GM21423 (cell line): ENCODE data around the gene PLIN3.
"Not testable (repeated sequence)": the region's sequence is repeated elsewhere in the genome, so short reads cannot be mapped to it uniquely, and the experiment has no call there.

Experiments
- ATAC-seq: cut with Tn5 transposase; IDR thresholded peaks from one replicate; pipeline ENCODE4 v1.9.1; 2021; ENCODE audit warnings: mild to moderate bottlenecking, moderate library complexity; ENCODE audit not compliant: unreplicated experiment

PLIN3 gene

GRCh38 chr19:4847190-4847973, 20.1 kb downstream of the PLIN3 start:
- ATAC-seq: no peak

DNA sequence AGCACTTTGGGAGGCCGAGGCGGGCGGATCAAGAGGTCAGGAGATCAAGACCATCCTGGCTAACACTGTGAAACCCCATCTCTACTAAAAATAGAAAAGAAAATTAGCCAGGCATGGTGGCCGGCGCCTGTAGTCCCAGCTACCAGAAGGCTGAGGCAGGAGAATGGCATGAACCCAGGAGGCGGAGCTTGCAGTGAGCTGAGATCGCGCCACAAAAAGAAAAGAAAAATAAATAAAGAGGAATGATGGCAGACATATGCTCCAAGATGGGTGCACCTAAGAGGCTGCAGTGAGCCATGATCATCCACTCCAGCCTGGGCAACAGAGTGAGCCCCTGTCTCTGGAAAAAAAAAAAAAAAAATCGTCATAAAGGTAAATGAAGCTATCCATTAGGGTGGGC, 21.5 kb downstream of the PLIN3 start:
- ATAC-seq: not testable (repeated sequence)

DNA sequence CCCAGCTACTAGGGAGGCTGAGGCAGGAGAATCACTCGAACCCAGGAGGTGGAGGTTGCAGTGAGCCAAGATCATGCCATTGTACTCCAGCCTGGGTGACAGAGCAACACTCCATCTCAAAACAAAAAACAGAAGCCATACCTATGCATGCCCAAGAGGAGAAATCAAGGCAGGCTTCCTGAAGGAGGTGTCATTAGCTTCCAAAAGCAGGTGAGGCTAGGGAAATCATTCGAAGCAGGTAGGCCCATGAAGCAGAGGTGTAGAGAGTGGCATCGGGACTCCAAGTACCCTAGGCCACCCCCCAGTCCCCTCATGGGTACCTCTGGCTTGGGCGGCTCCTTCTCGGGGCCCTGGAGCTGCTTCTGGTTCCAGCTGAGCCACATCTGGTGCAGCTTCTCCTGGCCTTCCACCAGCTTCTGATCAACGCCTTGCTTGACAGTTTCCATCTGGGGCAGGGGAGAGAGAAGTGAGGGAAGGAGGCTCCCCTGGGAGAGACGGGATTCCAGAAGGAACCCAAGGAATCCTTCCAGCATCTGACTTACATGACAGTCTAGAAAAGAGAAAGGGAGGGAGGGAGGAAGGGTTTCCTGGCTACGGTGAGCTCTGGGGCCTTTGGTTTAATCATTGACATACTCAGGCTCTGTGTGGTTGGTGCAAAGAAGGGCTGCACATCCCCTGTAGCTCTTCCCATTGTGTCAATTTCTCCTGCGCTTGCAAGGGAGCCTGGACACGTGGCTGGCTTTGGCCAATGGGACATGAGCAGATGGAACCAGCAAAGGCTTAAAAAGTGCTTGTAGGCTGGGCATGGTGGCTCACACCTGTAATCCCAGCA, 22.9 kb downstream of the PLIN3 start:
- no peak for ATAC-seq

- no peak for ATAC-seq
These were observed 23.9 kb downstream of the PLIN3 start for GRCh38 chr19:4843647-4843965.

DNA sequence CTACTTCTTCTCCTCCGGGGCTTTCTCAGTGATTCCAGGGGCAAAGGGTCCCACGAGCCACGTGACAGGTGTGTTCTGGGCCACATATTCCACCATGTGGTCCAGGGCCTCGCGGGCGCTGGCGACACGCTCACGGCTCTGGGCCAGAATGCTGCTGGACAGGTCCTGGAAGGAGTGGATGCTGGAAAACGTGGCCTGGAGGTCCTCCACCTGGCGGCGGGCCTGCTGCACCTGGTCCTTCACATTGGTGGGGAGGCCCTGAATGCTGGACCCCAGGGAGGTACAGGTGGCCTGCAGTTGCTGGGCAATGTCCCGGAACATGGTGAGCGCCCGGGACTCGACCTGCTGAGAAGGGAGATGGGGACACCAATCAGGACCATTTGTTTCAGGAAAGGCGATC, 28.3 kb downstream of the PLIN3 start:
- ATAC-seq: no peak

- ATAC-seq: no peak
These were observed 34.7 kb downstream of the PLIN3 start for GRCh38 chr19:4832776-4833175.

DNA sequence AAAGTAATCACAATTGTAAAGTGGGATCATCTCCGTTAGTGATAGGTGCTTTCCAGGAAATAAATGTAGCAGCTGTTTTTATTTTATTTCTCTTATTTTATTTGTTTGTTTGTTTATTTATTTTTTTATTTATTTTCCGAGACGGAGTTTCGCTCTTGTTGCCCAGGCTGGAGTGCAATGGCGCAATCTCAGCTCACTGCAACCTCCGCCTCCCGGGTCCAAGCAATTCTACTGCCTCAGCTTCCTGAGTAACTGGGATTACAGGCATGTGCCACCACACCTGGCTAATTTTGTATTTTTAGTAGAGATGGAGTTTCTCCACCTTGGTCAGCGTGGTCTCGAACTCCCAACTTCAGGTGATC, 35.5 kb downstream of the PLIN3 start:
- not testable (repeated sequence) for ATAC-seq

- peak; percentile 68 for ATAC-seq
These were observed 36.0 kb downstream of the PLIN3 start, which contains the start of gene TICAM1 for GRCh38 chr19:4831304-4831978. Gene TICAM1, minus strand, starts transcription at chr19:4831712. Its CDS starts 13,335 bp downstream, at chr19:4818377.

GRCh38 chr19:4830768-4831265, 36.6 kb downstream of the PLIN3 start:
- no peak for ATAC-seq

DNA sequence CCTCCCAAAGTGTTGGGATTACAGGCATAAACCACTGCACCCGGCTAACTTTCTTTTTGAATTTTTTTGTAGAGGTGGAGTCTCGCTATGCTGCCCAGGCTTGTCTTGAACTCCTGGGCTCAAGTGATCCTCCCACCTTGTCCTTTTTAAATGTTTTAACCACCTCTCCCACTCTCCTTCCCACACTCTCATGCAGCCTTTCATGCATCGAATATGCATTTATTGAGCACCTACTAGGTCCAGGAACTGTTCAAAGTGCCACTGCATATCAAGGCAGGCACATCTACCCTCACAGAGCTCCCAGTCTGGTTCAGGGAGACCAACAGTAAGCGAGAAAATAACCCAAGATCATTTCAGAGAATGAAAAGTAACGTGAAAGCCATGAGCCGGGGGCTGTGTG, 37.1 kb downstream of the PLIN3 start:
- ATAC-seq: no peak

DNA sequence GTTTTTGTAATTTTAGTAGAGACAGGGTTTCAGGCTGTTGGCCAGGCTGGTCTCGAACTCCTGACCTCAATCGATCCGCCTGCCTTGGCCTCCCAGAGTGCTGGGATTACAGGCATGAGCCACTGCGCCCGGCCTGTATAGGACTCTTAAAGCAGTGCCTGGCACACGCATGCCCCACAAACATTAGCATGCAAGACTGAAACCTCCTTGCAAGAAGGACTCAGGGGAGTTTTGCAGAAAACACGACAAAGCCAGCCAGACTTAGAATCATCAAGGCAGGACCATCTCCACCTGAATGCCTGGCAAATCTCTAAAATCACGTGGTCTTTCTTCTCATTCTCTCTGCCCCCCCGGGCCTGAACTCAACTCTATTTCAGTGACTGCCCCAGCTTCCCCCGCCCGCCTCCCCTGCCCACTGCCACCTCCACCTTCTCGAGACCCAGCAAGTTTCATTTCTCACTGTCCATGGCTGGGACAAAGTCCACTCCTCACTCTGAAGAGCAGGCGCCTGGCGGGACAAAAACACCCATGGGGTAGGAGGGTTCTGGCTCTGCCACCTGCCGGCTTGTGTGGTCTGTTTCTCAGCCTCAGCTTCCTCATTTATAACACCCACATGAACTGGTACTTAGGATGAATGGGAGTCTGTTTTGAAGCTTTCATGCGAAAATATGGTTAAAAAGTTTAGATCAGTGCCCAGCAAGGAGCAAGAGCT, 38.3 kb downstream of the PLIN3 start:
- no peak for ATAC-seq

DNA sequence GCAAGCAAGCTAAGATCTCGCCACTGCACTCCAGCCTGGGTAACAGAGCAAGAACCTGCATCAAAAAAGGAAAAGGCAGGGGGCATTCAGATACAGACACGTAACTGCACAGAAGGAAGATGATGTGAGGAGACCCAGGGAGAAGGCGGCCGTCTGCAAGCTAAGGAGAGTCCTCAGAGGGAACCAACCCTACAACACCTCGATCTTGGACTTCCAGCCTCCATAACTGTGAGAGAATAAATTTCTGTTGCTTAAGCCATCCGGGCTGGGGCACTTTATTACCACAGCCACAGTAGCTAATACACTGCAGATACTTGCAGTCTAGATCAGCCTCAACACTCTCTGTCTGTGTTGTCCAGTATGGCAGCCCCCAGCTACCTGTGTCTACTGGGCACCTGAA, 43.9 kb downstream of the PLIN3 start:
- no peak for ATAC-seq

DNA sequence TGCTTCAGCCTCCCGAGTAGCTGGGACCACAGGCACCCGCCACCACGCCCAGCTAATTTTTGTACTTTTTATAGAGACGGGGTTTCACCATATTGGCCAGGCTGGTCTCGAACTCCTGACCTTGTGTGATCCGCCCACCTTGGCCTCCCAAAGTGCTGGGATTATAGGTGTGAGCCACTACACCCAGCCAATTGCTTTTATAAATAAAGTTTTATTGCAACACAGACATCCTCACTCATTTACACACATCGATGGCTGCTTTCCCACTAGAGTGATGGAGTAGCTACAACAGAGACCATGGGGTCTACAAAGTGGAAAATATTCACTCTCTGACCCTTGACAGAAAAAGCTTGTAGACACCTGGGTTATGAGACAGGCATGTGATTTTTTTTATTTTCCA, 45.1 kb downstream of the PLIN3 start:
- not testable (repeated sequence) for ATAC-seq

DNA sequence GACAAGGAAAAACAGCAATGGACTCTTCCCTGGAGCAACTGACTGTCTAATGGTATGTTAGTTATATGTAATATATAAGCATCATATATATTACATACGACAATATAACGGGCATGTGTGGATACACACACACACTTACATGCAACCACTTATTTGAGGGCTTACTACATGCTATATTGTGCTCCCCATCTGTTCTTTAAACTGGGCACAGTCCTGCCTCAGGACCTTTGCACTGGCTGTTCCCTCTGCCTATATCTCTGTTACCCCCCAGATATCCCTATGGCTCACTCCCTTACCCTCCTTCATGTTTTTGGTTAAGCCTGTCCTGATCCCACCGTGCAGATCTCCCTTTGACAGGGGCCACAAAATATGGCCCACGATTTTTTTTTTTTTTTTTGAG, 46.2 kb downstream of the PLIN3 start:
- no peak for ATAC-seq

GRCh38 chr19:4817467-4818277, 49.8 kb downstream of the PLIN3 start:
- ATAC-seq: no peak

DNA sequence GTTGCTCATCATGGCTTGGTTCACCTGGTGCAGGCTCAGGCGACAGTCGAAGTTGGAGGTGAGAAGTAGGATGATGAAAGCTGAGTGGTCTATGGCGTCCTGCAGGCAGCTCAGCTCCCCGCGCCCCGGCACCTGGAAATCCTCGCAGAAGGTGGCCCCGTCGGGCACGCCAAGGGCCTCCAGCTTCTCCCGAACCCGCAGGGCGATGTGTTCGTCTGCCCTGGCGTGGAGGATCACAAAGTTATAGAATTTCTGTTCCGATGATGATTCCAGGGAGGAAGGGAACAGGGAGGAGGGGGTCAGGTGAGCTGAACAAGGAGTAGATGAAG, 50.6 kb downstream of the PLIN3 start:
- ATAC-seq: no peak

DNA sequence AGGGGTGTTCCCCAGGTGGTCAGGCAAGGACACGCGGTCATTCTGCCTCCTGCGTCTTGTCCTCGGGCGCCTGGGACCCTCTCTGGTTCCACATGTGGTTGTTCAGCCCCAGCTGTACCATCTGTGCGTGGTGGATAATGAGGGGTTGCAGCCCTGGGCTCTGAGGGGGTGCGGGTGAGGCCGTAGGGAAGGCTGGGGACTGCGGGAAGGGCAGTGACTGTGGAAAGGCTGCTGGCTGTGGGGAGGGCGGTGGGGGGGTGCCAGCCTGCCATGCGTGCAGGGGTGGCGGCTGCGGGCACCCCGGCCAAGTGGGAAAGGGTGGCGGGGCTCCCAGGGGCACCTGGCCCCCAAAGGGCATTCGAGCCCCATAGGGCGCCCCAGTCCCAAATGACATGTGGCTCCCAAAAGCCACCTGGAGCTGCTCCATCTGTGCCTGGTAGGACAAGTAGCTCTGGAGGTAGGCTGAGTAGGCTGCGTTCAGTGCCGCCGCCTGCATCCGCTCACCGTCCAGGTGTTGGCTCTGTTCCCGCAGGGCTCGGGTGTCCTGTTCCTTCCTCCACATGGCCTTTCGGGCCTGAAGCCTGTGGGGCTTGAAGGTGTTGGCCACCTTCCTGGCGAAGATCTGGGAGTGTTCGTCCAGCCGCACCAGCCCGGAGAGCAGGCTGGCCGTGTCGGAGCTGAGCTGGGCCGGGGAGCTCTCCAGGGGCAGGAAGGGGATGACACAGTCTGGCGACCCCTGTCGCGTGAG, 51.1 kb downstream of the PLIN3 start:
- ATAC-seq: no peak

GRCh38 chr19:4815426-4816201, 51.9 kb downstream of the PLIN3 start:
- no peak for ATAC-seq
